GM21717 (cell line): ENCODE measurements around the gene AK4.

Experiments
- ATAC-seq: cut with Tn5 transposase; IDR thresholded peaks from one replicate; pipeline ENCODE4 v1.9.1; 2021; ENCODE audit warnings: mild to moderate bottlenecking, moderate library complexity; ENCODE audit not compliant: unreplicated experiment

AK4 gene

GRCh38 chr1:65243491-65243890 lies 95.5 kb downstream of the AK4 start:
- ATAC-seq, result no peak

GRCh38 chr1:65245295-65245694 lies 97.3 kb downstream of the AK4 start:
- ATAC-seq, result no peak

- ATAC-seq, result no peak
These were observed 99.7 kb downstream of the AK4 start for GRCh38 chr1:65247419-65248359.

- ATAC-seq, result no peak
These were observed 102.8 kb downstream of the AK4 start for GRCh38 chr1:65250826-65251225.

- peak; percentile 40 for ATAC-seq
These were observed 105.9 kb downstream of the AK4 start for GRCh38 chr1:65253800-65254319.

- ATAC-seq, result peak; percentile 96
These were observed 106.5 kb downstream of the AK4 start for GRCh38 chr1:65254320-65255034.

- peak; percentile 1 for ATAC-seq
These were observed 107.1 kb downstream of the AK4 start for GRCh38 chr1:65255035-65255655.

- ATAC-seq, result no peak
These were observed 107.7 kb downstream of the AK4 start for GRCh38 chr1:65255656-65256050.

GRCh38 chr1:65256860-65257708 lies 109.1 kb downstream of the AK4 start:
- ATAC-seq, result no peak

GRCh38 chr1:65258106-65258505 lies 110.1 kb downstream of the AK4 start:
- ATAC-seq, result no peak

- no peak for ATAC-seq
These were observed 111.8 kb downstream of the AK4 start for GRCh38 chr1:65259816-65260215.

GRCh38 chr1:65260851-65261473 lies 113.0 kb downstream of the AK4 start:
- peak; percentile 61 for ATAC-seq

GRCh38 chr1:65263286-65263685 lies 115.3 kb downstream of the AK4 start:
- no peak for ATAC-seq

- no peak for ATAC-seq
These were observed 116.4 kb downstream of the AK4 start for GRCh38 chr1:65264197-65264929.

- ATAC-seq, result no peak
These were observed 117.3 kb downstream of the AK4 start for GRCh38 chr1:65265296-65265650.

- ATAC-seq, result no peak
These were observed 117.8 kb downstream of the AK4 start for GRCh38 chr1:65265651-65266351.

- ATAC-seq, result no peak
These were observed 118.5 kb downstream of the AK4 start for GRCh38 chr1:65266476-65266875.

- no peak for ATAC-seq
These were observed 119.3 kb downstream of the AK4 start for GRCh38 chr1:65267271-65267670.

- no peak for ATAC-seq
These were observed 119.7 kb downstream of the AK4 start for GRCh38 chr1:65267683-65268082.
